IMR-90 (cell line): ENCODE measurements around the gene ADAM17. TPM values are rescaled to one million over a fixed set of nuclear protein-coding genes. Genes with fewer than 3 reads are reported as not detected.

Source experiments
- ATAC-seq: fragments of 200-7000 bp; cut with Tn5 transposase; 2 replicates; pipeline ENCODE4 v1.9.1; 2020; ENCODE audit warnings: low read depth, mild to moderate bottlenecking, moderate library complexity
- BruUV-seq: library from RNA; stranded (reverse); fragments of 400-500 nt; replicated peaks from 2 replicates; lab custom pipeline; 2021; lab: Mats Ljungman, UMichigan
- CTCF ChIA-PET: fragments of 300-600 bp; formaldehyde crosslinking; extraction: SDS; loops from one replicate; lab custom pipeline; 2021; ENCODE audit warnings: antibody characterized with exemption; lab: Yijun Ruan, JAX
- POLR2A ChIA-PET: fragments of 300-600 bp; sonication (Branson Sonifier 250); formaldehyde crosslinking; loops from one replicate; lab custom pipeline; 2022; ENCODE audit warnings: antibody characterized with exemption; ENCODE audit not compliant: unreplicated experiment; lab: Charles Lee
- DNase-seq: peaks from one replicate; pipeline ENCODE4 v3.0.0; 2013
- H2AFZ ChIP-seq: replicated peaks from 2 replicates; pipeline ENCODE3; 2013; ENCODE audit warnings: low read length, mild to moderate bottlenecking; ENCODE audit not compliant: poor library complexity
- H2AK5ac ChIP-seq: 2 replicates; pipeline ENCODE4 v1.6.1; 2013; ENCODE audit warnings: low read depth, low read length, inconsistent platforms
- H2AK9ac ChIP-seq: replicated peaks from 2 replicates; pipeline ENCODE3; 2013; ENCODE audit warnings: mild to moderate bottlenecking, low read depth, low read length, moderate library complexity; ENCODE audit not compliant: poor library complexity
- H2BK120ac ChIP-seq: 2 replicates; pipeline ENCODE4 v1.6.1; 2013; ENCODE audit warnings: low read depth, low read length, inconsistent platforms
- H2BK15ac ChIP-seq: 3 replicates; pipeline ENCODE4 v1.6.1; 2013; ENCODE audit warnings: low read depth, low read length, inconsistent platforms
- H2BK20ac ChIP-seq: 2 replicates; pipeline ENCODE4 v1.6.1; 2013; ENCODE audit warnings: low read depth, mild to moderate bottlenecking, inconsistent platforms, low read length, moderate library complexity
- H2BK5ac ChIP-seq: 2 replicates; pipeline ENCODE4 v1.6.1; 2013; ENCODE audit warnings: mild to moderate bottlenecking, low read depth, low read length, inconsistent platforms; ENCODE audit not compliant: poor library complexity, severe bottlenecking
- H3K14ac ChIP-seq: replicated peaks from 2 replicates; pipeline ENCODE4 v1.6.1; 2013; ENCODE audit warnings: low read depth, low read length, inconsistent platforms
- H3K18ac ChIP-seq: 2 replicates; pipeline ENCODE4 v1.6.1; 2013; ENCODE audit warnings: low read depth, low read length, control low read depth
- H3K23ac ChIP-seq: 2 replicates; pipeline ENCODE4 v1.6.1; 2013; ENCODE audit warnings: low read depth, low read length, inconsistent platforms
- H3K27ac ChIP-seq: 2 replicates; pipeline ENCODE4 v1.5.1; 2013; ENCODE audit warnings: mild to moderate bottlenecking, control low read depth, low read length; ENCODE audit not compliant: insufficient read depth
- H3K27me3 ChIP-seq: 2 replicates; pipeline ENCODE4 v1.6.1; 2013; ENCODE audit warnings: low read length; ENCODE audit not compliant: control insufficient read depth, insufficient read depth
- H3K36me3 ChIP-seq: 2 replicates; pipeline ENCODE4 v1.6.1; 2013; ENCODE audit warnings: low read length, mixed read lengths; ENCODE audit not compliant: control insufficient read depth, insufficient read depth
- H3K4ac ChIP-seq: 2 replicates; pipeline ENCODE4 v1.6.1; 2013; ENCODE audit warnings: low read depth, low read length, inconsistent platforms
- H3K4me1 ChIP-seq: 2 replicates; pipeline ENCODE4 v1.6.1; 2013; ENCODE audit warnings: low read length, mixed read lengths; ENCODE audit not compliant: control insufficient read depth, insufficient read depth
- H3K4me2 ChIP-seq: 2 replicates; pipeline ENCODE4 v1.6.1; 2013; ENCODE audit warnings: low read depth, mild to moderate bottlenecking, control low read depth, low read length, moderate library complexity
- H3K4me3 ChIP-seq: 2 replicates; pipeline ENCODE4 v1.5.1; 2013; ENCODE audit warnings: low read depth, mild to moderate bottlenecking, control low read depth, low read length, moderate library complexity; ENCODE audit not compliant: insufficient read depth
- H3K56ac ChIP-seq: 2 replicates; pipeline ENCODE4 v1.6.1; 2013; ENCODE audit warnings: low read length, inconsistent platforms; ENCODE audit not compliant: insufficient read depth; ENCODE audit errors: extremely low read depth
- H3K79me1 ChIP-seq, 2 experiments: 2 replicates each; pipeline ENCODE4 v1.6.1; 2013; ENCODE audit warnings: low read length in 2 of 2, inconsistent platforms in 1 of 2, low read depth in 1 of 2
- H3K9ac ChIP-seq: 2 replicates; pipeline ENCODE4 v1.6.1; 2013; ENCODE audit warnings: low read depth, low read length, control low read depth
- H3K9me1 ChIP-seq: 2 replicates; pipeline ENCODE4 v1.6.1; 2013; ENCODE audit warnings: low read length, inconsistent platforms; ENCODE audit not compliant: insufficient read depth
- H3K9me3 ChIP-seq: 2 replicates; pipeline ENCODE4 v1.6.1; 2013; ENCODE audit warnings: low read length; ENCODE audit not compliant: control insufficient read depth, insufficient read depth
- H4K20me1 ChIP-seq: 2 replicates; pipeline ENCODE4 v1.6.1; 2013; ENCODE audit warnings: low read length, inconsistent platforms; ENCODE audit not compliant: insufficient read depth
- H4K5ac ChIP-seq: 2 replicates; pipeline ENCODE4 v1.6.1; 2013; ENCODE audit warnings: mild to moderate bottlenecking, low read depth, low read length, control low read depth
- H4K8ac ChIP-seq, 2 experiments: 2 replicates each; pipeline ENCODE4 v1.6.1; 2013; ENCODE audit warnings: low read depth in 2 of 2, low read length in 2 of 2, control low read depth in 1 of 2, inconsistent platforms in 1 of 2
- H4K91ac ChIP-seq: 2 replicates; pipeline ENCODE4 v1.6.1; 2013; ENCODE audit warnings: low read depth, low read length, inconsistent platforms; ENCODE audit not compliant: insufficient read depth
- BHLHE40 ChIP-seq: fragments of 150-350 bp; IDR thresholded peaks from 2 replicates; pipeline ENCODE4 v1.6.1; 2016; ENCODE audit warnings: mild to moderate bottlenecking, low read depth, low read length
- CEBPB ChIP-seq: IDR thresholded peaks from 2 replicates; pipeline ENCODE4 v1.6.1; 2012; ENCODE audit warnings: low read depth, low read length, improper control_type of control experiment
- CHD1 ChIP-seq: IDR thresholded peaks from 2 replicates; pipeline ENCODE4 v1.6.1; 2012; ENCODE audit warnings: low read depth, low read length, improper control_type of control experiment
- FOS ChIP-seq: fragments of 150-350 bp; IDR thresholded peaks from 2 replicates; pipeline ENCODE4 v1.6.1; 2016; ENCODE audit warnings: low read depth, low read length
- MAFK ChIP-seq: IDR thresholded peaks from 2 replicates; pipeline ENCODE4 v1.6.1; 2012; ENCODE audit warnings: low read depth, low read length, improper control_type of control experiment
- MAZ ChIP-seq: IDR thresholded peaks from 2 replicates; pipeline ENCODE4 v1.6.1; 2012; ENCODE audit warnings: low read depth, mild to moderate bottlenecking, low read length, improper control_type of control experiment, moderate library complexity, borderline replicate concordance
- NFE2L2 ChIP-seq: fragments of 150-350 bp; IDR thresholded peaks from 2 replicates; pipeline ENCODE4 v1.6.1; 2016; ENCODE audit warnings: low read depth, mild to moderate bottlenecking, low read length
- POLR2A ChIP-seq: IDR thresholded peaks from 2 replicates; pipeline ENCODE4 v1.6.1; 2012; ENCODE audit warnings: mild to moderate bottlenecking, low read depth, low read length
- RFX5 ChIP-seq: IDR thresholded peaks from 2 replicates; pipeline ENCODE4 v1.8.0; 2012; ENCODE audit warnings: low read depth, mild to moderate bottlenecking, low read length, moderate library complexity
- SMC3 ChIP-seq: fragments of 150-350 bp; IDR thresholded peaks from 2 replicates; pipeline ENCODE4 v1.6.1; 2016; ENCODE audit warnings: low read depth, mild to moderate bottlenecking, antibody characterized with exemption, low read length, moderate library complexity
- USF2 ChIP-seq: fragments of 150-350 bp; IDR thresholded peaks from 2 replicates; pipeline ENCODE4 v1.6.1; 2017; ENCODE audit warnings: mild to moderate bottlenecking, antibody characterized with exemption, low read length, low read depth
- WGBS, 2 experiments: methylation state at CpG; one replicate each; pipeline versions ENCODE4 v1.1.5 to v1.1.7; 2013; ENCODE audit warnings: missing lambda C conversion rate in 2 of 2; ENCODE audit not compliant: insufficient read length in 1 of 2; ENCODE audit errors: extremely low coverage in 2 of 2; 5-methylcytosine and 5-hydroxymethylcytosine counted together
- dilution Hi-C: fragments of 300-500 bp; cut with HindIII; formaldehyde crosslinking; loops from one replicate; pipeline ENCODE4 v1.14.3; 2018; ENCODE audit warnings: low sequenced_read_pairs; ENCODE audit not compliant: unreplicated experiment
- in situ Hi-C: fragments of 300-500 bp; cut with MboI; formaldehyde crosslinking; loops from 3 replicates; pipeline ENCODE4 v1.14.3; 2019; ENCODE audit warnings: low sequenced_read_pairs, inconsistent platforms, mixed read lengths
- intact Hi-C: fragments of 100-400 bp; cut with micrococcal nuclease; formaldehyde crosslinking; loops from 2 replicates; pipeline ENCODE4 v1.10.0; 2022
- polyA plus RNA-seq, 3 experiments: library from polyadenylated mRNA; depleted of rRNA; stranded (reverse); fragments of >200 nt; gene quantifications; 2 replicates each; pipeline ENCODE4 v1.2.3, GENCODE V29; 2012; ENCODE audit warnings: low replicate concordance in 1 of 3
- total RNA-seq: library from RNA; depleted of rRNA; stranded (reverse); fragments of >200 nt; gene quantifications from 2 replicates; pipeline ENCODE4 v1.2.3, GENCODE V29; 2012

The ADAM17 gene
- total and polyA plus RNA-seq, 2 of the 4 experiments (the other 2 are of a cell fraction): 9.6 to 34.4 TPM

DNA sequence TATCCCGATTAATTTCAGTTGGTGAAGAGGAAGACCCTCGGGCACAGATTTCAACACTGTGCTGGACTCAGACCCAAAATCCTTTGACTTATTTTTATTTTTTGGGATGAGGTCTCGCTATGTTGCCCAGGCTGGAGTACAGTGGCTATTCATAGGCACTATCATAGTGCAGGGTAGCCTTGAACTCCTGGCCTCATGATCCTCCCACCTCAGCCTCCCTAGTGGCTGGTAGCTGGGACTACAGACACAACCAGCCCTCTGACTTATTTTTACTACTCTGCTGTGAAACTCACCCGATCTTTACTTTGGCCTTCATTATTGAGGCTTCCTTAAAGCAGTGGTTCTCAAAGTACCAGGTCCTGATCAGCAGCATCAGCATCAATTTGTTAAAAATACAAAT is 18.2 kb upstream of the ADAM17 start:
- WGBS, 2 experiments: 75% methylated on average over 1 of the region's 4 CpGs; no CpG with 5 or more reads in 1 of the 2 experiments

More for the DNA sequence above, 18.2 kb upstream of the ADAM17 start:
- H3K27me3 ChIP-seq: no peaks in the 10 kb centered on the region
- H4K5ac ChIP-seq: no peak overlapping the region
- no peak overlapping the region for H3K23ac ChIP-seq
- no peak overlapping the region for H3K27ac ChIP-seq
- no peaks in the 10 kb centered on the region for H3K36me3 ChIP-seq
- no peak overlapping the region for H3K4me3 ChIP-seq
- ChIA-PET POLR2A (no interaction called here), CTCF (interaction anchor here (1.4 kb wide), 1 partner anchor 17 kb away, joined by 7 read pairs; no protein-coding TSS in a partner anchor)
- ATAC-seq (no peak), DNase-seq (no peak)
- H2BK120ac ChIP-seq: no peak overlapping the region
- peaks cover 4% of the 10 kb centered on the region; the same call in 1 of the 2 replicates for H3K4me1 ChIP-seq
- H3K4me2 ChIP-seq: no peak overlapping the region
- H3K56ac ChIP-seq: no peak overlapping the region
- no peak overlapping the region for H2AK9ac ChIP-seq
- H3K4ac ChIP-seq: no peak overlapping the region
- H4K8ac ChIP-seq: no peak overlapping the region
- H2BK15ac ChIP-seq: no peak overlapping the region
- peaks cover 3% of the 10 kb centered on the region; the same call in 1 of the 2 replicates for H4K20me1 ChIP-seq
- TF ChIP-seq USF2: no peak
- TF ChIP-seq CEBPB: no peak
- no peak for TF ChIP-seq POLR2A
- no peak for TF ChIP-seq NFE2L2
- no peak for TF ChIP-seq SMC3
- no peak for TF ChIP-seq MAZ
- no peak for TF ChIP-seq BHLHE40
- no peak for TF ChIP-seq FOS
- TF ChIP-seq CHD1: no peak
- no peak for TF ChIP-seq MAFK
- no peak for TF ChIP-seq RFX5
- H2AFZ ChIP-seq: no peak overlapping the region
- in situ Hi-C loops: no loop called here
- H3K9ac ChIP-seq: no peak overlapping the region
- no peaks in the 10 kb centered on the region; a peak in 1 of 4 replicates for H3K79me1 ChIP-seq
- no peak overlapping the region for H2BK5ac ChIP-seq
- peaks cover 7% of the 10 kb centered on the region for H3K9me1 ChIP-seq
- no peak overlapping the region for H4K91ac ChIP-seq
- no peak overlapping the region for H3K18ac ChIP-seq
- H3K14ac ChIP-seq: no peak overlapping the region
- intact Hi-C loops: no loop called here
- 0 out of 2 replicates have a peak overlapping the region, but pooled peaks have one; percentile 14 for H2AK5ac ChIP-seq
- no peak overlapping the region for H2BK20ac ChIP-seq
- dilution Hi-C loops: no loop called here
- no TSS peak for BruUV-seq
- no peaks in the 10 kb centered on the region for H3K9me3 ChIP-seq
